H9 (cell line): ENCODE measurements around the gene BRWD1. TPM values are rescaled to one million over a fixed set of nuclear protein-coding genes. Genes with fewer than 3 reads are reported as not detected.

Experiments used
- DNase-seq: peaks from one replicate; pipeline ENCODE4 v3.0.0-alpha.2; 2017
- H2AFZ ChIP-seq: one replicate; pipeline ENCODE4 v1.6.1; 2013; ENCODE audit warnings: mild to moderate bottlenecking, low read length, control low read depth, moderate library complexity
- H2AK5ac ChIP-seq: 2 replicates; pipeline ENCODE4 v1.6.1; 2013; ENCODE audit warnings: low read length, control low read depth, mixed read lengths; ENCODE audit not compliant: insufficient read length
- H2BK120ac ChIP-seq: one replicate; pipeline ENCODE4 v1.6.1; 2013; ENCODE audit warnings: low read depth, mild to moderate bottlenecking, low read length, control low read depth, inconsistent platforms; ENCODE audit not compliant: poor library complexity, severe bottlenecking
- H2BK12ac ChIP-seq: 2 replicates; pipeline ENCODE4 v1.6.1; 2013; ENCODE audit warnings: low read length, control low read depth, mixed read lengths, low read depth; ENCODE audit not compliant: insufficient read length
- H2BK15ac ChIP-seq: 2 replicates; pipeline ENCODE4 v1.6.1; 2013; ENCODE audit warnings: low read depth, low read length, control low read depth
- H2BK20ac ChIP-seq: one replicate; pipeline ENCODE4 v1.6.1; 2013; ENCODE audit warnings: low read depth, mild to moderate bottlenecking, low read length, control low read depth, inconsistent platforms; ENCODE audit not compliant: poor library complexity, severe bottlenecking
- H2BK5ac ChIP-seq: 2 replicates; pipeline ENCODE4 v1.6.1; 2013; ENCODE audit warnings: low read length, control low read depth, mixed read lengths; ENCODE audit not compliant: insufficient read length
- H3K14ac ChIP-seq: 2 replicates; pipeline ENCODE4 v1.6.1; 2013; ENCODE audit warnings: low read length, control low read depth; ENCODE audit not compliant: insufficient read depth
- H3K18ac ChIP-seq: 2 replicates; pipeline ENCODE4 v1.6.1; 2013; ENCODE audit warnings: low read depth, mild to moderate bottlenecking, mixed read lengths, low read length, control low read depth; ENCODE audit not compliant: insufficient read length
- H3K23ac ChIP-seq: 2 replicates; pipeline ENCODE4 v1.6.1; 2013; ENCODE audit warnings: low read length, control low read depth, mixed read lengths, low read depth; ENCODE audit not compliant: insufficient read length
- H3K23me2 ChIP-seq: 2 replicates; pipeline ENCODE4 v1.6.1; 2013; ENCODE audit warnings: low read depth, mild to moderate bottlenecking, mixed read lengths, low read length, control low read depth; ENCODE audit not compliant: insufficient read length, poor library complexity, severe bottlenecking
- H3K27ac ChIP-seq: 2 replicates; pipeline ENCODE4 v1.5.1; 2013; ENCODE audit warnings: low read length, control low read depth, mixed read lengths, low read depth; ENCODE audit not compliant: insufficient read length
- H3K27me3 ChIP-seq: 2 replicates; pipeline ENCODE4 v1.6.1; 2013; ENCODE audit warnings: low read length, control low read depth, inconsistent platforms; ENCODE audit not compliant: insufficient read depth
- H3K4ac ChIP-seq: 2 replicates; pipeline ENCODE4 v1.6.1; 2013; ENCODE audit warnings: low read depth, mild to moderate bottlenecking, control low read depth, inconsistent platforms, low read length, moderate library complexity
- H3K4me1 ChIP-seq: 2 replicates; pipeline ENCODE4 v1.6.1; 2013; ENCODE audit warnings: low read length, control low read depth, inconsistent platforms; ENCODE audit not compliant: insufficient read depth
- H3K4me2 ChIP-seq: 2 replicates; pipeline ENCODE4 v1.6.1; 2013; ENCODE audit warnings: low read length, control low read depth, mixed read lengths; ENCODE audit not compliant: insufficient read length, insufficient read depth
- H3K56ac ChIP-seq: 2 replicates; pipeline ENCODE4 v1.6.1; 2013; ENCODE audit warnings: low read depth, mild to moderate bottlenecking, mixed read lengths, low read length, control low read depth; ENCODE audit not compliant: insufficient read length
- H3K79me1 ChIP-seq: 2 replicates; pipeline ENCODE4 v1.6.1; 2013; ENCODE audit warnings: low read depth, mild to moderate bottlenecking, moderate library complexity, low read length, control low read depth, inconsistent platforms; ENCODE audit not compliant: insufficient read depth, poor library complexity, severe bottlenecking
- H3K79me2 ChIP-seq: 2 replicates; pipeline ENCODE4 v1.6.1; 2013; ENCODE audit warnings: low read length, control low read depth, inconsistent platforms; ENCODE audit not compliant: insufficient read depth
- H3K9ac ChIP-seq: 2 replicates; pipeline ENCODE4 v1.6.1; 2013; ENCODE audit warnings: low read length, control low read depth, mixed read lengths; ENCODE audit not compliant: insufficient read length; ENCODE audit errors: extremely low read depth
- H3K9me3 ChIP-seq: one replicate; pipeline ENCODE4 v1.6.1; 2013; ENCODE audit warnings: low read depth, low read length, inconsistent platforms; ENCODE audit not compliant: control insufficient read depth
- H3T11ph ChIP-seq: one replicate; pipeline ENCODE4 v1.6.1; 2013; ENCODE audit warnings: mild to moderate bottlenecking, low read length, control low read depth, inconsistent platforms
- H4K20me1 ChIP-seq: one replicate; pipeline ENCODE4 v1.6.1; 2013; ENCODE audit not compliant: control insufficient read depth, insufficient read length, insufficient read depth
- H4K5ac ChIP-seq: 2 replicates; pipeline ENCODE4 v1.6.1; 2013; ENCODE audit warnings: low read depth, mild to moderate bottlenecking, mixed read lengths, low read length, control low read depth; ENCODE audit not compliant: insufficient read length
- H4K8ac ChIP-seq: replicated peaks from 2 replicates; pipeline ENCODE4 v1.6.1; 2013; ENCODE audit warnings: low read length, control low read depth, mixed read lengths, low read depth; ENCODE audit not compliant: insufficient read length
- H4K91ac ChIP-seq: 2 replicates; pipeline ENCODE4 v1.6.1; 2013; ENCODE audit warnings: low read depth, mild to moderate bottlenecking, moderate library complexity, mixed read lengths, low read length, control low read depth; ENCODE audit not compliant: insufficient read length
- H3K27ac Mint-ChIP-seq, 3 experiments: 2 replicates in 2 of 3; 3 replicates in 1 of 3; pipeline ENCODE4 v1.8.0; 2020 to 2021; ENCODE audit warnings: mixed read lengths in 3 of 3, mild to moderate bottlenecking in 1 of 3, moderate library complexity in 1 of 3
- H3K27me3 Mint-ChIP-seq: 2 replicates; pipeline ENCODE4 v1.8.0; 2021; ENCODE audit warnings: low read depth, mild to moderate bottlenecking, moderate library complexity, mixed read lengths
- H3K36me3 Mint-ChIP-seq, 3 experiments: 2 replicates in 2 of 3; 3 replicates in 1 of 3; pipeline ENCODE4 v1.8.0; 2020 to 2021; ENCODE audit warnings: low read depth in 3 of 3, mixed read lengths in 3 of 3; ENCODE audit not compliant: insufficient read depth in 1 of 3
- H3K4me1 Mint-ChIP-seq, 2 experiments: 2 replicates each; pipeline ENCODE4 v1.8.0; 2020; ENCODE audit warnings: mixed read lengths in 2 of 2
- H3K4me3 Mint-ChIP-seq, 2 experiments: 2 replicates in 1 of 2; 3 replicates in 1 of 2; pipeline ENCODE4 v1.8.0; 2020 to 2021; ENCODE audit warnings: mild to moderate bottlenecking in 2 of 2, mixed read lengths in 2 of 2, moderate library complexity in 1 of 2
- H3K9me3 Mint-ChIP-seq, 2 experiments: 2 replicates in 1 of 2; 3 replicates in 1 of 2; pipeline ENCODE4 v1.8.0; 2020; ENCODE audit warnings: mild to moderate bottlenecking in 2 of 2, mixed read lengths in 2 of 2, moderate library complexity in 1 of 2
- CTCF ChIP-seq: fragments of 200-600 bp; sonication (generic); conservative IDR thresholded peaks from 3 replicates; pipeline ENCODE4 v1.8.0; 2021; ENCODE audit warnings: antibody characterized with exemption, mild to moderate bottlenecking
- WGBS: extraction: QIAGEN DNeasy Blood & Tissue Kit; methylation state at CpG from one replicate; pipeline ENCODE4 v1.1.7; 2013; ENCODE audit warnings: missing lambda C conversion rate, low lambda C conversion rate, mixed read lengths; ENCODE audit not compliant: insufficient read length; ENCODE audit errors: extremely low coverage; 5-methylcytosine and 5-hydroxymethylcytosine counted together
- total RNA-seq: library from RNA; stranded (reverse); gene quantifications from 2 replicates; pipeline ENCODE4 v1.2.1, GENCODE V29; 2021

The BRWD1 gene
- total RNA-seq, 1 experiment from 2014 or later, result 48.4 TPM

- no peak overlapping the region for H2BK120ac ChIP-seq
- no peaks in the 10 kb centered on the region for H3K79me1 ChIP-seq
- no peak overlapping the region for H3K27ac ChIP-seq
- no peak overlapping the region for H3T11ph ChIP-seq
- no peak overlapping the region for H3K56ac ChIP-seq
- Mint-ChIP-seq H3K36me3 (no peaks in the 10 kb centered on the region), H3K9me3 (peaks cover 3 to 4% of the 10 kb centered on the region in 2 experiments; a peak in 1 of 5 replicates), H3K4me3 (no peak overlapping the region), H3K27ac (no peak overlapping the region), H3K27me3 (peaks cover 2% of the 10 kb centered on the region; the same call in 1 of the 2 replicates), H3K4me1 (peaks cover 9 to 10% of the 10 kb centered on the region in 2 experiments)
- H3K18ac ChIP-seq, result no peak overlapping the region
- no peak overlapping the region for H3K9ac ChIP-seq
- H2AFZ ChIP-seq, result no peak overlapping the region
- H2AK5ac ChIP-seq, result no peak overlapping the region
- no peaks in the 10 kb centered on the region for H3K23me2 ChIP-seq
- H3K4me2 ChIP-seq, result no peak overlapping the region
- H3K4me1 ChIP-seq, result no peaks in the 10 kb centered on the region
- H3K14ac ChIP-seq, result no peak overlapping the region
- TF ChIP-seq CTCF, result no peak
- no peak overlapping the region for H4K8ac ChIP-seq
- no peak overlapping the region for H2BK5ac ChIP-seq
- H2BK20ac ChIP-seq, result no peak overlapping the region
- no peaks in the 10 kb centered on the region for H3K27me3 ChIP-seq
- no peak overlapping the region for H3K23ac ChIP-seq
- no peak overlapping the region for H2BK12ac ChIP-seq
- no CpG with 5 or more reads among the region's 4 CpGs for WGBS
- H3K79me2 ChIP-seq, result no peaks in the 10 kb centered on the region
- no peak overlapping the region for H3K4ac ChIP-seq
- peaks cover 2% of the 10 kb centered on the region for H4K20me1 ChIP-seq
- no peak overlapping the region for H2BK15ac ChIP-seq
- no peak overlapping the region for H4K5ac ChIP-seq
- H3K9me3 ChIP-seq, result no peaks in the 10 kb centered on the region
- DNase-seq, result no peak
- H4K91ac ChIP-seq, result no peak overlapping the region
Measured at GRCh38 chr21:39325458-39325857, 12.0 kb upstream of the BRWD1 start.
